GM23338 (cell line): Measurements from ENCODE around the gene DENND5B. TPM values are rescaled to one million over a fixed set of nuclear protein-coding genes. Genes with fewer than 3 reads are reported as not detected.

Experiments used
- ATAC-seq: fragments of 200-7000 bp; cut with Tn5 transposase; 3 replicates; pipeline ENCODE4 v1.9.1; 2020
- DNase-seq: peaks from one replicate; pipeline ENCODE4 v3.0.0-alpha.2; 2015; ENCODE audit warnings: low spot score
- H2AFZ ChIP-seq: fragments of 200-600 bp; sonication (generic); 2 replicates; pipeline ENCODE4 v1.8.0; 2016; ENCODE audit warnings: antibody characterized with exemption, mild to moderate bottlenecking, moderate library complexity
- H3F3A ChIP-seq: fragments of 200-600 bp; sonication (generic); replicated peaks from 2 replicates; pipeline ENCODE4 v1.8.0; 2017; ENCODE audit warnings: antibody characterized with exemption, mixed run types, low read depth
- H3K27ac ChIP-seq: fragments of 200-600 bp; sonication (generic); 2 replicates; pipeline ENCODE4 v1.6.1; 2016; ENCODE audit warnings: low read depth
- H3K27me3 ChIP-seq: fragments of 200-600 bp; sonication (generic); 2 replicates; pipeline ENCODE4 v1.8.0; 2016; ENCODE audit warnings: mild to moderate bottlenecking, mixed run types, moderate library complexity; ENCODE audit not compliant: insufficient read depth
- H3K36me3 ChIP-seq: fragments of 200-600 bp; sonication (generic); 2 replicates; pipeline ENCODE4 v1.8.0; 2016; ENCODE audit warnings: mild to moderate bottlenecking; ENCODE audit not compliant: insufficient read depth
- H3K4me1 ChIP-seq: fragments of 200-600 bp; sonication (generic); 2 replicates; pipeline ENCODE4 v1.8.0; 2016; ENCODE audit warnings: mild to moderate bottlenecking, moderate library complexity; ENCODE audit not compliant: insufficient read depth
- H3K4me2 ChIP-seq: fragments of 200-600 bp; sonication (generic); 2 replicates; pipeline ENCODE4 v1.7.1; 2017; ENCODE audit warnings: mixed run types
- H3K4me3 ChIP-seq: fragments of 200-600 bp; sonication (generic); 2 replicates; pipeline ENCODE4 v1.6.1; 2016; ENCODE audit warnings: mixed run types
- H3K79me2 ChIP-seq: fragments of 200-600 bp; sonication (generic); replicated peaks from 2 replicates; pipeline ENCODE4 v1.8.0; 2017; ENCODE audit warnings: mild to moderate bottlenecking; ENCODE audit not compliant: insufficient read depth
- H3K9me2 ChIP-seq: fragments of 200-600 bp; sonication (generic); 2 replicates; pipeline ENCODE4 v1.8.0; 2017; ENCODE audit not compliant: insufficient read depth
- H4K20me1 ChIP-seq: fragments of 200-600 bp; sonication (generic); replicated peaks from 2 replicates; pipeline ENCODE4 v1.8.0; 2017; ENCODE audit warnings: mild to moderate bottlenecking; ENCODE audit not compliant: insufficient read depth
- H3K27ac Mint-ChIP-seq: 2 replicates; pipeline ENCODE4 v1.8.0; 2020; ENCODE audit warnings: inconsistent platforms, mild to moderate bottlenecking, moderate library complexity, mixed read lengths
- H3K27me3 Mint-ChIP-seq: 3 replicates; pipeline ENCODE4 v1.8.0; 2022; ENCODE audit warnings: low read depth, mild to moderate bottlenecking, moderate library complexity, mixed read lengths, inconsistent platforms; ENCODE audit not compliant: insufficient read depth, poor library complexity
- H3K36me3 Mint-ChIP-seq: 3 replicates; pipeline ENCODE4 v1.8.0; 2021; ENCODE audit warnings: low read depth, mild to moderate bottlenecking, inconsistent platforms, moderate library complexity, mixed read lengths
- H3K4me1 Mint-ChIP-seq: 3 replicates; pipeline ENCODE4 v1.8.0; 2020; ENCODE audit warnings: mild to moderate bottlenecking, inconsistent platforms, mixed read lengths
- H3K4me3 Mint-ChIP-seq: 3 replicates; pipeline ENCODE4 v1.8.0; 2021; ENCODE audit warnings: moderate library complexity, mild to moderate bottlenecking, inconsistent platforms, mixed read lengths
- H3K9me3 Mint-ChIP-seq: 3 replicates; pipeline ENCODE4 v1.8.0; 2020; ENCODE audit warnings: moderate library complexity, mild to moderate bottlenecking, inconsistent platforms, mixed read lengths
- CREB1 ChIP-seq: fragments of 250-450 bp; sonication (Bioruptor Pico); IDR thresholded peaks from 2 replicates; pipeline ENCODE4 v1.5.0; 2020; ENCODE audit warnings: low read depth, mild to moderate bottlenecking, moderate library complexity
- ETS1 ChIP-seq: IDR thresholded peaks from 2 replicates; pipeline ENCODE4 v1.6.1; 2016; ENCODE audit warnings: antibody characterized with exemption
- EZH2 ChIP-seq: fragments of 200-600 bp; sonication (generic); IDR thresholded peaks from one replicate; pipeline ENCODE4 v1.8.0; 2017; ENCODE audit warnings: antibody characterized with exemption, mild to moderate bottlenecking, low read depth; ENCODE audit not compliant: unreplicated experiment
- EZH2phosphoT487 ChIP-seq: fragments of 200-600 bp; sonication (generic); IDR thresholded peaks from one replicate; pipeline ENCODE4 v1.8.1; 2018; ENCODE audit warnings: antibody characterized with exemption; ENCODE audit not compliant: unreplicated experiment
- JUNB ChIP-seq: IDR thresholded peaks from one replicate; pipeline ENCODE4 v1.6.1; 2016; ENCODE audit warnings: antibody characterized with exemption; ENCODE audit not compliant: unreplicated experiment
- NANOG ChIP-seq: IDR thresholded peaks from 2 replicates; pipeline ENCODE4 v1.6.1; 2016; ENCODE audit warnings: antibody characterized with exemption, borderline replicate concordance
- POLR2AphosphoS5 ChIP-seq: IDR thresholded peaks from 2 replicates; pipeline ENCODE4 v1.6.1; 2016; ENCODE audit warnings: antibody characterized with exemption, low read depth
- STAT1 ChIP-seq: IDR thresholded peaks from one replicate; pipeline ENCODE4 v1.6.1; 2016; ENCODE audit warnings: antibody characterized with exemption; ENCODE audit not compliant: unreplicated experiment
- ZNF114 ChIP-seq: fragments of 250-450 bp; sonication (Bioruptor Pico); IDR thresholded peaks from 2 replicates; pipeline ENCODE4 v1.5.0; 2020; ENCODE audit warnings: mild to moderate bottlenecking, moderate library complexity
- ZNF331 ChIP-seq: fragments of 250-450 bp; sonication (Bioruptor Pico); IDR thresholded peaks from 2 replicates; pipeline ENCODE4 v1.5.0; 2020; ENCODE audit warnings: low read depth, mild to moderate bottlenecking, moderate library complexity
- polyA plus RNA-seq: library from polyadenylated mRNA; unstranded; fragments of >200 nt; fragmentation: Nextera tagmentation; extraction: Ambion mirVana; gene quantifications from 2 replicates; pipeline ENCODE4 v1.2.1, GENCODE V29; 2016
- total RNA-seq: library from RNA; depleted of rRNA; stranded (reverse); fragments of >200 nt; shearing (Covaris generic); gene quantifications from 2 replicates; pipeline ENCODE4 v1.2.3, GENCODE V29; 2014
- TF ChIP-seq, protein P1 (sequence below), 2 experiments: fragments of 200-600 bp in 1 of 2; sonication (generic) in 1 of 2; conservative IDR thresholded peaks; 2 replicates each; pipeline versions ENCODE4 v1.5.1 to v1.6.1; 2016 to 2017; ENCODE audit warnings: antibody characterized with exemption in 2 of 2, low read depth in 2 of 2, mild to moderate bottlenecking in 2 of 2, moderate library complexity in 1 of 2
- TF ChIP-seq, protein P2 (sequence below): fragments of 250-450 bp; sonication (Bioruptor Pico); IDR thresholded peaks from 2 replicates; pipeline ENCODE4 v1.5.0; 2020; ENCODE audit warnings: mild to moderate bottlenecking, moderate library complexity

The DENND5B gene
- total and polyA plus RNA-seq, 2 experiments from 2014 or later = 6.5 to 17.2 TPM

DNA sequence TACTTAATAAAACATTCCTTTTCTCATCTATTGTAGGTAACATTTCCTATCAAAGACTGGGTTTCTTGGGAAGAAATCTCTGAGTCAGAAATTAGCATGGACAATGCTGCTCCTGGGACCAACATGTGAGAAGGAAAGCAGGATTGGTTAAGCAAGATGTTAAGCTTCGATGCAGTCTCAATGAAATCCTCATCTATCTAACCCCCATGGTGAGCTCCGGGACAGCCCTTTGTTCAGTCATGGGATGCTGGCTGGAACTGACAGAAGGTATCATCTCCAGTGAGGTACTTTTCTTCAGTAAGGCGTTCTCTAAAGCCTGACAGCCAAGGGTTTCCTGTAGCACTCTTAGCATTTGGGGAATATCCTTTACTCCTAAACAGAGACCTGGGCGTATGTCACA lies 182.2 kb downstream of the DENND5B start (continued):
- TF ChIP-seq JUNB = no peak
- TF ChIP-seq NANOG = no peak
- no peak for TF ChIP-seq ETS1
- TF ChIP-seq EZH2phosphoT487 = no peak
- no peak for TF ChIP-seq STAT1
- TF ChIP-seq EZH2 = no peak
- TF ChIP-seq POLR2AphosphoS5 = no peak

GRCh38 chr12:31407562-31407961 lies 183.4 kb downstream of the DENND5B start:
- no peaks in the 10 kb centered on the region for H3K79me2 ChIP-seq
- no peaks in the 10 kb centered on the region for H3K27me3 ChIP-seq
- no peak for DNase-seq
- H2AFZ ChIP-seq = no peak overlapping the region
- no peak overlapping the region for H3K4me3 Mint-ChIP-seq
- H3K36me3 Mint-ChIP-seq = no peaks in the 10 kb centered on the region
- H3K4me1 Mint-ChIP-seq = no peaks in the 10 kb centered on the region; the same call in 2 of the 3 replicates
- H3K27me3 Mint-ChIP-seq = peaks cover 2% of the 10 kb centered on the region
- H3K4me3 ChIP-seq = no peak overlapping the region
- H3K4me2 ChIP-seq = no peak overlapping the region
- H4K20me1 ChIP-seq = no peaks in the 10 kb centered on the region
- no peak overlapping the region for H3K27ac Mint-ChIP-seq
- 0 out of 2 replicates have a peak, but pooled peaks cover 4% of the 10 kb centered on the region for H3K4me1 ChIP-seq
- no peaks in the 10 kb centered on the region for H3K36me3 ChIP-seq
- ATAC-seq = no peak
- no peaks in the 10 kb centered on the region for H3K9me2 ChIP-seq
- no peaks in the 10 kb centered on the region for H3K9me3 Mint-ChIP-seq
- H3F3A ChIP-seq = no peaks in the 10 kb centered on the region
- no peak overlapping the region for H3K27ac ChIP-seq
- no peak for TF ChIP-seq NANOG
- no peak for TF ChIP-seq STAT1
- TF ChIP-seq CREB1 (CRISPR knock-in tag) = no peak
- TF ChIP-seq ETS1 = no peak
- no peak for TF ChIP-seq POLR2AphosphoS5
- TF ChIP-seq ZNF331 (CRISPR knock-in tag) = no peak
- TF ChIP-seq EZH2phosphoT487 = no peak
- TF ChIP-seq, protein P1, sequence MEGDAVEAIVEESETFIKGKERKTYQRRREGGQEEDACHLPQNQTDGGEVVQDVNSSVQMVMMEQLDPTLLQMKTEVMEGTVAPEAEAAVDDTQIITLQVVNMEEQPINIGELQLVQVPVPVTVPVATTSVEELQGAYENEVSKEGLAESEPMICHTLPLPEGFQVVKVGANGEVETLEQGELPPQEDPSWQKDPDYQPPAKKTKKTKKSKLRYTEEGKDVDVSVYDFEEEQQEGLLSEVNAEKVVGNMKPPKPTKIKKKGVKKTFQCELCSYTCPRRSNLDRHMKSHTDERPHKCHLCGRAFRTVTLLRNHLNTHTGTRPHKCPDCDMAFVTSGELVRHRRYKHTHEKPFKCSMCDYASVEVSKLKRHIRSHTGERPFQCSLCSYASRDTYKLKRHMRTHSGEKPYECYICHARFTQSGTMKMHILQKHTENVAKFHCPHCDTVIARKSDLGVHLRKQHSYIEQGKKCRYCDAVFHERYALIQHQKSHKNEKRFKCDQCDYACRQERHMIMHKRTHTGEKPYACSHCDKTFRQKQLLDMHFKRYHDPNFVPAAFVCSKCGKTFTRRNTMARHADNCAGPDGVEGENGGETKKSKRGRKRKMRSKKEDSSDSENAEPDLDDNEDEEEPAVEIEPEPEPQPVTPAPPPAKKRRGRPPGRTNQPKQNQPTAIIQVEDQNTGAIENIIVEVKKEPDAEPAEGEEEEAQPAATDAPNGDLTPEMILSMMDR (conservative IDR thresholded peaks at IDR 0.05; ENCODE audit: low read depth in 2 of 2) = no peak
- TF ChIP-seq ZNF114 (CRISPR knock-in tag) = no peak
- TF ChIP-seq EZH2 = no peak
- TF ChIP-seq, protein P2, sequence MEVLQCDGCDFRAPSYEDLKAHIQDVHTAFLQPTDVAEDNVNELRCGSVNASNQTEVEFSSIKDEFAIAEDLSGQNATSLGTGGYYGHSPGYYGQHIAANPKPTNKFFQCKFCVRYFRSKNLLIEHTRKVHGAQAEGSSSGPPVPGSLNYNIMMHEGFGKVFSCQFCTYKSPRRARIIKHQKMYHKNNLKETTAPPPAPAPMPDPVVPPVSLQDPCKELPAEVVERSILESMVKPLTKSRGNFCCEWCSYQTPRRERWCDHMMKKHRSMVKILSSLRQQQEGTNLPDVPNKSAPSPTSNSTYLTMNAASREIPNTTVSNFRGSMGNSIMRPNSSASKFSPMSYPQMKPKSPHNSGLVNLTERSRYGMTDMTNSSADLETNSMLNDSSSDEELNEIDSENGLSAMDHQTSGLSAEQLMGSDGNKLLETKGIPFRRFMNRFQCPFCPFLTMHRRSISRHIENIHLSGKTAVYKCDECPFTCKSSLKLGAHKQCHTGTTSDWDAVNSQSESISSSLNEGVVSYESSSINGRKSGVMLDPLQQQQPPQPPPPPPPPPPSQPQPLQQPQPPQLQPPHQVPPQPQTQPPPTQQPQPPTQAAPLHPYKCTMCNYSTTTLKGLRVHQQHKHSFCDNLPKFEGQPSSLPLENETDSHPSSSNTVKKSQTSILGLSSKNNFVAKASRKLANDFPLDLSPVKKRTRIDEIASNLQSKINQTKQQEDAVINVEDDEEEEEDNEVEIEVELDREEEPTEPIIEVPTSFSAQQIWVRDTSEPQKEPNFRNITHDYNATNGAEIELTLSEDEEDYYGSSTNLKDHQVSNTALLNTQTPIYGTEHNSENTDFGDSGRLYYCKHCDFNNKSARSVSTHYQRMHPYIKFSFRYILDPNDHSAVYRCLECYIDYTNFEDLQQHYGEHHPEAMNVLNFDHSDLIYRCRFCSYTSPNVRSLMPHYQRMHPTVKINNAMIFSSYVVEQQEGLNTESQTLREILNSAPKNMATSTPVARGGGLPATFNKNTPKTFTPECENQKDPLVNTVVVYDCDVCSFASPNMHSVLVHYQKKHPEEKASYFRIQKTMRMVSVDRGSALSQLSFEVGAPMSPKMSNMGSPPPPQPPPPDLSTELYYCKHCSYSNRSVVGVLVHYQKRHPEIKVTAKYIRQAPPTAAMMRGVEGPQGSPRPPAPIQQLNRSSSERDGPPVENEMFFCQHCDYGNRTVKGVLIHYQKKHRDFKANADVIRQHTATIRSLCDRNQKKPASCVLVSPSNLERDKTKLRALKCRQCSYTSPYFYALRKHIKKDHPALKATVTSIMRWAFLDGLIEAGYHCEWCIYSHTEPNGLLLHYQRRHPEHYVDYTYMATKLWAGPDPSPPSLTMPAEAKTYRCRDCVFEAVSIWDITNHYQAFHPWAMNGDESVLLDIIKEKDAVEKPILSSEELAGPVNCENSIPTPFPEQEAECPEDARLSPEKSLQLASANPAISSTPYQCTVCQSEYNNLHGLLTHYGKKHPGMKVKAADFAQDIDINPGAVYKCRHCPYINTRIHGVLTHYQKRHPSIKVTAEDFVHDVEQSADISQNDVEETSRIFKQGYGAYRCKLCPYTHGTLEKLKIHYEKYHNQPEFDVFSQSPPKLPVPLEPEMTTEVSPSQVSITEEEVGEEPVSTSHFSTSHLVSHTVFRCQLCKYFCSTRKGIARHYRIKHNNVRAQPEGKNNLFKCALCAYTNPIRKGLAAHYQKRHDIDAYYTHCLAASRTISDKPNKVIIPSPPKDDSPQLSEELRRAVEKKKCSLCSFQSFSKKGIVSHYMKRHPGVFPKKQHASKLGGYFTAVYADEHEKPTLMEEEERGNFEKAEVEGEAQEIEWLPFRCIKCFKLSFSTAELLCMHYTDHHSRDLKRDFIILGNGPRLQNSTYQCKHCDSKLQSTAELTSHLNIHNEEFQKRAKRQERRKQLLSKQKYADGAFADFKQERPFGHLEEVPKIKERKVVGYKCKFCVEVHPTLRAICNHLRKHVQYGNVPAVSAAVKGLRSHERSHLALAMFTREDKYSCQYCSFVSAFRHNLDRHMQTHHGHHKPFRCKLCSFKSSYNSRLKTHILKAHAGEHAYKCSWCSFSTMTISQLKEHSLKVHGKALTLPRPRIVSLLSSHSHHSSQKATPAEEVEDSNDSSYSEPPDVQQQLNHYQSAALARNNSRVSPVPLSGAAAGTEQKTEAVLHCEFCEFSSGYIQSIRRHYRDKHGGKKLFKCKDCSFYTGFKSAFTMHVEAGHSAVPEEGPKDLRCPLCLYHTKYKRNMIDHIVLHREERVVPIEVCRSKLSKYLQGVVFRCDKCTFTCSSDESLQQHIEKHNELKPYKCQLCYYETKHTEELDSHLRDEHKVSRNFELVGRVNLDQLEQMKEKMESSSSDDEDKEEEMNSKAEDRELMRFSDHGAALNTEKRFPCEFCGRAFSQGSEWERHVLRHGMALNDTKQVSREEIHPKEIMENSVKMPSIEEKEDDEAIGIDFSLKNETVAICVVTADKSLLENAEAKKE = no peak
